OCI-LY3 (cell line): ENCODE measurements around the gene PAK1.

Source experiments
- H2AFZ ChIP-seq: fragments of 200-600, 300-600 bp; shearing (Covaris generic); 2 replicates; pipeline ENCODE4 v1.6.0; 2014; ENCODE audit warnings: antibody characterized with exemption, low read depth, low read length
- H3K27ac ChIP-seq: fragments of 200-600, 300-600 bp; sonication (generic); 2 replicates; pipeline ENCODE4 v1.5.1; 2014; ENCODE audit warnings: mild to moderate bottlenecking, low read length, moderate library complexity, mixed read lengths
- H3K27me3 ChIP-seq: fragments of 200-600, 300-600 bp; sonication (generic); 2 replicates; pipeline ENCODE4 v1.6.1; 2014; ENCODE audit warnings: low read depth, low read length, mixed read lengths
- H3K36me3 ChIP-seq: fragments of 200-600, 300-600 bp; sonication (generic); replicated peaks from 2 replicates; pipeline ENCODE3; 2014; ENCODE audit warnings: low read depth, low read length, mixed read lengths
- H3K4me1 ChIP-seq: fragments of 300-600, 200-600 bp; sonication (generic); 2 replicates; pipeline ENCODE4 v1.6.1; 2014; ENCODE audit warnings: low read length, mixed read lengths
- H3K4me2 ChIP-seq: fragments of 200-600, 300-600 bp; sonication (generic); 2 replicates; pipeline ENCODE4 v1.6.1; 2014; ENCODE audit warnings: low read length, mixed read lengths
- H3K4me3 ChIP-seq: fragments of 300-600, 200-600 bp; sonication (generic); 2 replicates; pipeline ENCODE4 v1.5.1; 2014; ENCODE audit warnings: antibody characterized with exemption, mild to moderate bottlenecking, low read length, moderate library complexity
- H3K79me2 ChIP-seq: fragments of 300-600, 200-600 bp; shearing (Covaris generic); 2 replicates; pipeline ENCODE4 v1.6.1; 2014; ENCODE audit warnings: mild to moderate bottlenecking, low read length, mixed read lengths
- H3K9ac ChIP-seq: fragments of 300-600, 200-600 bp; shearing (Covaris generic); 2 replicates; pipeline ENCODE4 v1.6.0; 2014; ENCODE audit warnings: mild to moderate bottlenecking, low read length, moderate library complexity
- H3K9me3 ChIP-seq: fragments of 200-600, 300-600 bp; shearing (Covaris generic); 2 replicates; pipeline ENCODE4 v1.6.1; 2014; ENCODE audit warnings: low read length, mixed read lengths; ENCODE audit not compliant: insufficient read depth
- H4K20me1 ChIP-seq: fragments of 200-600, 300-600 bp; sonication (generic); 2 replicates; pipeline ENCODE4 v1.6.1; 2016; ENCODE audit warnings: low read length, mixed read lengths; ENCODE audit not compliant: insufficient read depth
- EZH2phosphoT487 ChIP-seq: fragments of 200-600 bp; shearing (Covaris generic); IDR thresholded peaks from 2 replicates; pipeline ENCODE4 v1.6.1; 2018; ENCODE audit warnings: antibody characterized with exemption, mixed run types, low read depth
- TF ChIP-seq, protein P1 (sequence below): fragments of 200-600, 300-600 bp; sonication (generic); IDR thresholded peaks from 2 replicates; pipeline ENCODE4 v1.5.1; 2014; ENCODE audit warnings: antibody characterized with exemption, low read length, low read depth

Gene PAK1

DNA sequence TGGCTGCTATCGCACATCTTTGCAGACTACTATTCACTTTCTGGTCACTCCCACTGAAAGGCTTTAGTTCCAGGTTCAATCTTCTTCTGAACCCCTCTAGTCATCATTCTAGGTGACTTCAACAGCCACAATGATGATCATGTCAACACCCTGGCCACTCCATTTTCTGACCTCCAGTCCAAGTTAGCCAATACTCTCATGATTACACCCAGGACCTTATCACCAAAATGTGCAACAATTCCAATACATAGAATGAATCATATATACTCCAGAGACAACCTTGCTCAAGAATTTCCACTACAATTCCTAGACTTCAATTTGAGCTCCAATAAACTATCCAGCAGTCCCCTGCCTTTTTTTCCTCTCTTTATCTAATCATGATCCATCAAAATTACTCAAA, 70.7 kb downstream of the PAK1 start:
- TF ChIP-seq, protein P1, sequence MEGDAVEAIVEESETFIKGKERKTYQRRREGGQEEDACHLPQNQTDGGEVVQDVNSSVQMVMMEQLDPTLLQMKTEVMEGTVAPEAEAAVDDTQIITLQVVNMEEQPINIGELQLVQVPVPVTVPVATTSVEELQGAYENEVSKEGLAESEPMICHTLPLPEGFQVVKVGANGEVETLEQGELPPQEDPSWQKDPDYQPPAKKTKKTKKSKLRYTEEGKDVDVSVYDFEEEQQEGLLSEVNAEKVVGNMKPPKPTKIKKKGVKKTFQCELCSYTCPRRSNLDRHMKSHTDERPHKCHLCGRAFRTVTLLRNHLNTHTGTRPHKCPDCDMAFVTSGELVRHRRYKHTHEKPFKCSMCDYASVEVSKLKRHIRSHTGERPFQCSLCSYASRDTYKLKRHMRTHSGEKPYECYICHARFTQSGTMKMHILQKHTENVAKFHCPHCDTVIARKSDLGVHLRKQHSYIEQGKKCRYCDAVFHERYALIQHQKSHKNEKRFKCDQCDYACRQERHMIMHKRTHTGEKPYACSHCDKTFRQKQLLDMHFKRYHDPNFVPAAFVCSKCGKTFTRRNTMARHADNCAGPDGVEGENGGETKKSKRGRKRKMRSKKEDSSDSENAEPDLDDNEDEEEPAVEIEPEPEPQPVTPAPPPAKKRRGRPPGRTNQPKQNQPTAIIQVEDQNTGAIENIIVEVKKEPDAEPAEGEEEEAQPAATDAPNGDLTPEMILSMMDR = no peak
- no peak for TF ChIP-seq EZH2phosphoT487
- Histone ChIP-seq H3K27ac (no peak overlapping the region), H3K4me3 (no peak overlapping the region), H3K9ac (no peak overlapping the region), H3K27me3 (no peaks in the 10 kb centered on the region), H3K4me2 (no peak overlapping the region), H3K79me2 (peaks cover 74% of the 10 kb centered on the region), H3K36me3 (peaks cover 3% of the 10 kb centered on the region), H3K4me1 (peaks cover 23% of the 10 kb centered on the region), H3K9me3 (no peaks in the 10 kb centered on the region), H2AFZ (no peak overlapping the region), H4K20me1 (peaks cover 32% of the 10 kb centered on the region)

DNA sequence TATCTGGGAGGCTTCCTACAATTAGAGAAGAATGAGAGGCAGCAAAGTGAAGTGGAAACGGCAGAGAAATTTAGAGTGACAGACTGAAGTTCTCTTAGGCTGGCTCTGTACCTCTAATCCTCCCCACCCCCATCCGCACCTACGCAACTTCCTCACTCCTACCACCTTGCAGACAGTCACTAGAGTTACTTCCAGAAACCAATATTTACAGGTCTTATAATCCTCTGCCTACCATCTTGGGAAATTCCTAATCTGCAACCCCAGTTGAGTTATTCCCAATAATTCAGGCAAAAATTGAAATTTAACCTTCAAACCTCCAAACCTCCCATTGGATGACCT, 71.7 kb downstream of the PAK1 start:
- Histone ChIP-seq H3K9me3 (no peaks in the 10 kb centered on the region), H2AFZ (no peak overlapping the region), H3K27me3 (no peaks in the 10 kb centered on the region), H3K27ac (peak overlapping the region; percentile 30), H4K20me1 (peaks cover 38% of the 10 kb centered on the region), H3K4me2 (peak overlapping the region; percentile 37), H3K4me3 (no peak overlapping the region), H3K36me3 (peaks cover 3% of the 10 kb centered on the region), H3K9ac (no peak overlapping the region), H3K4me1 (peaks cover 23% of the 10 kb centered on the region), H3K79me2 (peaks cover 77% of the 10 kb centered on the region)
- no peak for TF ChIP-seq EZH2phosphoT487
- TF ChIP-seq, protein P1 = no peak

DNA sequence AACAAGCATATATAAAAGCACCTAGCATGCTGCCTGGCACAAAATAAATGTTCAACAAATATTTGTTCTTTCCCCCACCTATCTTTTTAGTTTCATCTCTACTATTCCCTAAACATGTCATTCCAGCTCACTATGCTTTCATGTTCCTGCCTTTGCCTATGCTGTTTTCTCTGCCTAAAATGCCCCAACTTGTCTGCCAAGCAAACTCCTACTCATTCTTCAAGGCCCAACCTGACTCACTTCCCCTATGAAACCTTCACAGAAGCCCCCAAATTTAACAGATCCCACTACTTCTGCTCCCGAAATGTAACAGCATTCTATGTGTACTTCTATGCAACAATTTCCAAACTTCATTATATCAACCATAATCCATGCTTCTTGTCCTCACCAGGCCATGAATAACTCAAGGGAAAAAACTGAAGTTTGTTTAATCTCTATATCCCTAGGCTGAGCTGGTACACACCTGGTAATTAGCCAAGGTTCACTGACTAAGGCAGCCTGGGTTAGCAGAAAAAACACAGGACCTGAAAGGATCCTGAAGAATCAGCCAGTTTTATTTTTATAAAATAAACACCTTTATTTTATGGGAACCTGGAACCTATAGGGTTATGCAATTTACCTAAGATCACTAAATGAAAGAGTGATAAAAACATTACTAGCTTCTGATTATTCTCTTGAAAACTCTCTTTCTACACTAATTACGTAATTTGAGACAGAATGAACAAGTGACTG, 72.2 kb downstream of the PAK1 start:
- peak overlapping the region; percentile 37 for H3K4me2 ChIP-seq
- H3K36me3 ChIP-seq = peaks cover 3% of the 10 kb centered on the region
- TF ChIP-seq, protein P1 = no peak
- no peak for TF ChIP-seq EZH2phosphoT487
- H3K9me3 ChIP-seq = no peaks in the 10 kb centered on the region
- peaks cover 43% of the 10 kb centered on the region for H4K20me1 ChIP-seq
- H3K9ac ChIP-seq = no peak overlapping the region
- H3K27ac ChIP-seq = peak overlapping the region; percentile 30
- no peaks in the 10 kb centered on the region for H3K27me3 ChIP-seq
- no peak overlapping the region for H2AFZ ChIP-seq
- no peak overlapping the region for H3K4me3 ChIP-seq
- peaks cover 23% of the 10 kb centered on the region for H3K4me1 ChIP-seq
- peaks cover 80% of the 10 kb centered on the region for H3K79me2 ChIP-seq

DNA sequence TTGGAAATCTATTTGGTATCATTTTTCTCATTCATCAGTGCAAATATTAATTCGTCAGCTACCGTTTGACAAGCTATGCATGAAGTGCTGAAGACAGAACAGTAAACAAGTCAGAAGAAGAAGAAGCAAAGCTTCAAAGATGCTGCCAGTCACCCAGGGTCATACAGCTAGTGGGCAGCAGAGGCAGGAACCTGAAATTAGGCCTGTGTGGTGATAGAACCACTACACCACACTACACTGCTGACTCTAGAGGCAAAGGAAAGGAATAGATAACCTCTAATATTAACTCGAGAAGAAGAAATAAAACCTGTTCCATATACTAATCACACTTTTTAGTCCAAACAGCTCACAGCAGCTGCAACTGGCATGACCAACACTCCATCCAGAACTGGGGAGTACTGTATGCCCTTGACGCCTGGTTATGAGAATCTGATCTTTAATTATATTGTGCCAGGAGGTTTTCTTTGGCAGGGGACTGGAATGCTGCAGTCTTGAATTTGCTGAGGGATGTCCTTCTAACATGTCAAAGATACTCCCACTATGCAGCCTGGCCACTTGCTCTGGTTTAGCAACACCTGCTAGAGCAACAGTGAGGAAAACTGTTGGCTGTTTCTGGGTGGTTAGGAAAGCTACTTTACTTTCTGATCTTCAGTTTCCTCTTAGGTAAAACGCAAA, 73.0 kb downstream of the PAK1 start:
- Histone ChIP-seq H3K36me3 (peaks cover 3% of the 10 kb centered on the region), H3K4me1 (peaks cover 23% of the 10 kb centered on the region), H3K4me2 (peak overlapping the region; percentile 37), H3K9me3 (no peaks in the 10 kb centered on the region), H3K9ac (no peak overlapping the region), H3K27ac (peak overlapping the region; percentile 30), H3K27me3 (no peaks in the 10 kb centered on the region), H3K79me2 (peaks cover 82% of the 10 kb centered on the region), H4K20me1 (peaks cover 45% of the 10 kb centered on the region), H2AFZ (no peak overlapping the region), H3K4me3 (no peak overlapping the region)
- TF ChIP-seq, protein P1 = peak; percentile 30
- no peak for TF ChIP-seq EZH2phosphoT487
